Glutamatergic neuron (in vitro differentiated cells): ENCODE measurements around the gene SKI. TPM values are rescaled to one million over a fixed set of nuclear protein-coding genes. Genes with fewer than 3 reads are reported as not detected.
A peak's percentile ranks its signal among the peaks of the same experiment; 100 is the strongest.

Experiments used
- DNase-seq: peaks from one replicate; pipeline ENCODE4 v3.0.0; 2022
- H3K27ac Mint-ChIP-seq: one replicate; pipeline ENCODE4 v1.8.0; 2020; ENCODE audit warnings: mild to moderate bottlenecking, mixed read lengths, inconsistent platforms; ENCODE audit not compliant: unreplicated experiment
- H3K27me3 Mint-ChIP-seq: one replicate; pipeline ENCODE4 v1.8.0; 2020; ENCODE audit warnings: mild to moderate bottlenecking, moderate library complexity, mixed read lengths, inconsistent platforms; ENCODE audit not compliant: unreplicated experiment
- H3K36me3 Mint-ChIP-seq: one replicate; pipeline ENCODE4 v1.8.0; 2020; ENCODE audit warnings: mild to moderate bottlenecking, mixed read lengths, inconsistent platforms; ENCODE audit not compliant: unreplicated experiment
- H3K4me1 Mint-ChIP-seq: one replicate; pipeline ENCODE4 v1.8.0; 2020; ENCODE audit warnings: mild to moderate bottlenecking, low read depth, mixed read lengths, inconsistent platforms; ENCODE audit not compliant: unreplicated experiment
- H3K4me3 Mint-ChIP-seq: one replicate; pipeline ENCODE4 v1.8.0; 2020; ENCODE audit warnings: mild to moderate bottlenecking, mixed read lengths, inconsistent platforms; ENCODE audit not compliant: unreplicated experiment
- H3K9me3 Mint-ChIP-seq: one replicate; pipeline ENCODE4 v1.8.0; 2020; ENCODE audit warnings: mild to moderate bottlenecking, moderate library complexity, mixed read lengths, inconsistent platforms; ENCODE audit not compliant: unreplicated experiment
- CTCF ChIP-seq: fragments of 200-600 bp; sonication (generic); IDR thresholded peaks from one replicate; pipeline ENCODE4 v1.5.0; 2021; ENCODE audit not compliant: partially characterized antibody, unreplicated experiment
- long read RNA-seq: library from polyadenylated mRNA; unstranded; transcript quantifications from one replicate; pipeline ENCODE4 v2.0.0, GENCODE V29; 2020; ENCODE audit not compliant: unreplicated experiment
- total RNA-seq: library from RNA; stranded (reverse); fragmentation: NEBNext Ultra II Directional; extraction: Animal tissue kit (Norgen Biotek cat#: 25700); gene quantifications from one replicate; pipeline ENCODE4 v1.2.1, GENCODE V29; 2021; ENCODE audit not compliant: unreplicated experiment

Gene SKI
- total RNA-seq = 143 TPM
- long read RNA-seq = 0 reads

- no peak for DNase-seq
- TF ChIP-seq CTCF = no peak
- Mint-ChIP-seq H3K4me1 (peaks cover 10% of the 10 kb centered on the region), H3K36me3 (no peaks in the 10 kb centered on the region), H3K9me3 (peaks cover 33% of the 10 kb centered on the region), H3K27me3 (peaks cover 28% of the 10 kb centered on the region), H3K4me3 (peak within 1 kb of the TSS; percentile 99), H3K27ac (peak within 1 kb of the TSS; percentile 91)
Observed at GRCh38 chr1:2228157-2228594, at the start of gene SKI. SKI (plus strand) TSS chr1:2228319; CDS start chr1:2228767, 448 bp downstream.

DNA sequence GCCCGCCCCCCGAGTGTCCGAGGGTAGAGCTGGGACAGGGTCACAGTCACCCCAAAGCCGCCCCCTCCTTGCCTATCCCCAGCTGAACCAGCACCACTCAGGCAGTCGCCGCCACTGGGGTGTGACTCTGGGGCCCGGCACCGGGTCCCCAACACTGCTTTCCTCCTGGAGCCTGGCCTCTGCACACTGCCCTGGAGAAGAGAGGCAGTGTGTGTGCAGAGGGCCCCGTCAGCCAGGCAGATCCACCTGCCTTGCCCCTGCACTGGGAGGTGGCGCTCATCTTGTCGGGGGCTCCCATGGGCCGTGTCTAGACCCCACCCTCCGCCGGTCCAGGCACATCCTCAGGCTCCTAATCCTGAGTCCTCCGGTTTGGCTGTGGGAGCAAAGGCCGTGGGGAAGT, 49.2 kb upstream of the SKI start:
- H3K27ac Mint-ChIP-seq = no peak overlapping the region
- DNase-seq = peak; percentile 18
- H3K27me3 Mint-ChIP-seq = peaks cover 13% of the 10 kb centered on the region
- peaks cover 9% of the 10 kb centered on the region for H3K36me3 Mint-ChIP-seq
- H3K9me3 Mint-ChIP-seq = peaks cover 23% of the 10 kb centered on the region
- H3K4me3 Mint-ChIP-seq = no peak overlapping the region
- no peak for TF ChIP-seq CTCF
- peaks cover 25% of the 10 kb centered on the region for H3K4me1 Mint-ChIP-seq

DNA sequence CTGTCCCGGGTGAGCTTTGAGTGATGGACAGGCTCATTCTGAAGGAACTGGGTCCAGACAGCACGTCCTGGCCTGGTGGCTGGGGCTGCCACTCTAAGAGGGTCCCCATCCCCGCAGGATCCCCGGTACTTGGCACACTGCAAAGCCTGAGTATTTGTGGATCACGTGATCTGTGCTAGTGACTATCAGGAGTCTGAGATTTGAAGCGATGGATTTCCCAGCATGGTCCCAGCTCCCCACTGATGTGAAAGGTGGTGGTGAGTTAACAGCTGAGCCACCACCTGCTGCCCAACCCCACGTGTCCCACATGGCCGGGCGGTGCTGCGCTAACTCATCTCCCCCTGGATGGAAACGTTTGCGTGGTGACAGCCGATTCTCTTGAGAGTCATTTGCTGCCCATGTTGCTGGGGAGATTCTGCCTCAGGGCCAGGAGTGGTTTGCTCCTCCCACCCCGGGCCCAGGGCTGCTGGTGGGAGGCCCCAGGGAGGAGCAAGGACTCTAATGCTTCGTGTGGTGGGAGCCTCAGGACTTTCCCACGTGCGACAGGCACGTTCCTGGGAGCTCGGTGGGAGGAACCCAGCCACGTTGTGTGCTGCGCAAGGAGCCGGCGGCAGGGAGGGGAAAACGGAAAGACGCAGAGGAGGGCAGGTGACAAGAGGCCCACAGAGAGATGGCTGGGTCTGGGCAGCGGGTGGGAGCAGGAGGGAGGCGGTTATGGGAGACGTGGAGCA, 48.7 kb upstream of the SKI start:
- peak; percentile 75 for DNase-seq

DNA sequence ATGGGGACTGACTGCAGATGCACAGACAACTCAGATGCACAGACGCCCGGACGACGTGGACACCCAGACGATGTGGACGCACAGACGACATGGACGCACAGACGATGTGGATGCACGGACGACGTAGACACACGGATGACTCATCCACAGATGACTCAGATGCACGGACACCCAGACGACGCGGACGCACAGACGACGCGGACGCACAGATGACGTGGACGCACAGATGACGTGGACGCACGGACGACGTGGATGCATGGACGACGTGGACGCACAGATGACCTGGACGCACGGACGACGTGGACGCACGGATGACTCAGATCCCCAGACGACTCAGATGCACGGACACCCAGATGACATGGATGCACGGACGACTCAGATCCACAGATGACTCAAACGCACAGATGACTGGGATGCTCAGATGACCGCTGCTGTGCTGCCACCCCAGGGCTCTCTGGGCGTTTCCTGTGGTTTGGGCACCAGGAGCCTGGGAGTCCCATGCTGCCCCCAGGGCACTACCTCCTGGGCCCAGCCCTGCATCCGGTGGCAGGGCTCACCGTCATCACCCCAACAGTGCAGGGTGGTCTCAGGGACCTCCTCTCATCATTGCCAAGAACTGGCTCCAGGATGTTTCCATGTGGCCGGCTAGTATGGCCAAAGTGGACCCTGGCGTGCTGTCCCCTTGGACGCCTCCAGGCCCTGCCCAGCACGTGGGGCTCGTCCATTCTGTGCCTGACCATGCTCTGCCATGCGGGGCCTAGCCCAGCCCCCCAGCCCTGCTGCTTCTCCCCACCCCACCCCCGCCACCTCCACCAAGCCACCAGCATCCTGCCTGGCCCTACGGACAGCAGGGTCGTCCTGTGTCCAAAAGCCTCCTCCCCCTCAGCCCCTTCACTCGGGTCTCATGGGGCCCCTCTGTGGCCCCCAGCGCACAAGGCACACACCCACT, 47.5 kb upstream of the SKI start:
- no peak for DNase-seq
- H3K4me1 Mint-ChIP-seq = peaks cover 27% of the 10 kb centered on the region
- H3K27ac Mint-ChIP-seq = peak overlapping the region; percentile 91

More for the DNA sequence above, 48.7 kb upstream of the SKI start:
- Mint-ChIP-seq H3K4me3 (peak overlapping the region; percentile 74), H3K9me3 (peaks cover 23% of the 10 kb centered on the region), H3K27me3 (peaks cover 13% of the 10 kb centered on the region), H3K27ac (peak overlapping the region; percentile 91), H3K4me1 (peaks cover 25% of the 10 kb centered on the region), H3K36me3 (peaks cover 9% of the 10 kb centered on the region)
- TF ChIP-seq CTCF = no peak

More for the DNA sequence above, 47.5 kb upstream of the SKI start:
- no peak for TF ChIP-seq CTCF
- H3K9me3 Mint-ChIP-seq = peaks cover 23% of the 10 kb centered on the region
- peak overlapping the region; percentile 42 for H3K4me3 Mint-ChIP-seq
- H3K27me3 Mint-ChIP-seq = peaks cover 17% of the 10 kb centered on the region
- H3K36me3 Mint-ChIP-seq = peaks cover 4% of the 10 kb centered on the region
